Thymus (tissue), 11 donors: ENCODE data around the gene FITM2. TPM values are rescaled to one million over a fixed set of nuclear protein-coding genes. Genes with fewer than 3 reads are reported as not detected.
"Not testable (repeated sequence)": the region's sequence is repeated elsewhere in the genome, so short reads cannot be mapped to it uniquely, and the experiment has no call there.

Experiments
- DNase-seq, 9 donors: peaks; one replicate each; pipeline ENCODE4 v3.0.0-alpha.2; 2013; ENCODE audit warnings: low spot score in 9 of 9, low read depth in 6 of 9, missing footprints in 1 of 9
- H3K27ac ChIP-seq, 2 donors: one replicate each; pipeline ENCODE4 v1.5.1; 2013; ENCODE audit warnings: control low read depth in 1 of 2, low read depth in 1 of 2, low read length in 1 of 2, mild to moderate bottlenecking in 1 of 2, moderate library complexity in 1 of 2
- H3K27me3 ChIP-seq, 2 donors: one replicate each; pipeline ENCODE4 v1.5.1; 2013; ENCODE audit warnings: low read length in 1 of 2; ENCODE audit not compliant: control insufficient read depth in 2 of 2, insufficient read depth in 1 of 2
- H3K36me3 ChIP-seq, 2 donors: one replicate each; pipeline ENCODE4 v1.5.1; 2013; ENCODE audit warnings: low read length in 1 of 2, mild to moderate bottlenecking in 1 of 2, moderate library complexity in 1 of 2; ENCODE audit not compliant: control insufficient read depth in 2 of 2, insufficient read depth in 2 of 2
- H3K4me1 ChIP-seq, 2 donors: one replicate each; pipeline ENCODE4 v1.5.1; 2013; ENCODE audit warnings: low read length in 2 of 2; ENCODE audit not compliant: control insufficient read depth in 2 of 2, insufficient read depth in 2 of 2
- H3K4me3 ChIP-seq, 2 donors: one replicate each; pipeline ENCODE4 v1.5.1; 2013; ENCODE audit warnings: low read length in 2 of 2, control low read depth in 1 of 2, mild to moderate bottlenecking in 1 of 2
- H3K9me3 ChIP-seq, 2 donors: one replicate each; pipeline ENCODE4 v1.5.1; 2013; ENCODE audit warnings: low read length in 1 of 2, mild to moderate bottlenecking in 1 of 2; ENCODE audit not compliant: control insufficient read depth in 2 of 2, insufficient read depth in 1 of 2
- WGBS: extraction: QIAGEN DNeasy Blood & Tissue Kit; methylation state at CpG from one replicate; pipeline ENCODE4 v1.1.7; 2013; 5-methylcytosine and 5-hydroxymethylcytosine counted together
- polyA plus RNA-seq: library from polyadenylated mRNA; stranded (reverse); fragments of 200-250 nt; gene quantifications from one replicate; pipeline ENCODE4 v1.2.3, GENCODE V29; 2013
- total RNA-seq: library from RNA; stranded (reverse); fragments of 120-200 nt; gene quantifications from one replicate; pipeline ENCODE4 v1.2.4, GENCODE V29; 2013
- donor health status: healthy.

Gene FITM2
- total and polyA plus RNA-seq, 2 donors, result 1.7 to 2.6 TPM

- H3K4me1 ChIP-seq, H3K9me3 ChIP-seq, H3K27ac ChIP-seq, H3K4me3 ChIP-seq, H3K36me3 ChIP-seq, H3K27me3 ChIP-seq, DNase-seq: not testable (repeated sequence)
- 98% methylated on average over 42 of the region's 42 CpGs for WGBS
These were observed 11.9 kb downstream of the FITM2 start for GRCh38 chr20:44299011-44299535.

GRCh38 chr20:44297721-44298120 is 13.3 kb downstream of the FITM2 start:
- Histone ChIP-seq H3K4me3 (no peak overlapping the region), H3K36me3 (no peaks in the 10 kb centered on the region), H3K4me1 (no peaks in the 10 kb centered on the region), H3K27me3 (no peaks in the 10 kb centered on the region), H3K27ac (no peak overlapping the region), H3K9me3 (no peaks in the 10 kb centered on the region)
- 96% methylated on average over 4 of the region's 4 CpGs for WGBS
- DNase-seq, result no peak

GRCh38 chr20:44296011-44296410 is 15.0 kb downstream of the FITM2 start:
- Histone ChIP-seq H3K4me1 (no peaks in the 10 kb centered on the region), H3K9me3 (no peaks in the 10 kb centered on the region), H3K4me3 (no peak overlapping the region), H3K27ac (no peak overlapping the region), H3K36me3 (no peaks in the 10 kb centered on the region), H3K27me3 (no peaks in the 10 kb centered on the region)
- 84% methylated on average over 7 of the region's 7 CpGs for WGBS
- no peak for DNase-seq

- Histone ChIP-seq H3K4me1 (no peaks in the 10 kb centered on the region), H3K27me3 (no peaks in the 10 kb centered on the region), H3K9me3 (no peaks in the 10 kb centered on the region), H3K4me3 (no peak overlapping the region), H3K36me3 (no peaks in the 10 kb centered on the region), H3K27ac (no peak overlapping the region)
- WGBS, result 96% methylated on average over 7 of the region's 7 CpGs
- DNase-seq, result no peak
These were observed 19.2 kb downstream of the FITM2 start for GRCh38 chr20:44291754-44292153.

DNA sequence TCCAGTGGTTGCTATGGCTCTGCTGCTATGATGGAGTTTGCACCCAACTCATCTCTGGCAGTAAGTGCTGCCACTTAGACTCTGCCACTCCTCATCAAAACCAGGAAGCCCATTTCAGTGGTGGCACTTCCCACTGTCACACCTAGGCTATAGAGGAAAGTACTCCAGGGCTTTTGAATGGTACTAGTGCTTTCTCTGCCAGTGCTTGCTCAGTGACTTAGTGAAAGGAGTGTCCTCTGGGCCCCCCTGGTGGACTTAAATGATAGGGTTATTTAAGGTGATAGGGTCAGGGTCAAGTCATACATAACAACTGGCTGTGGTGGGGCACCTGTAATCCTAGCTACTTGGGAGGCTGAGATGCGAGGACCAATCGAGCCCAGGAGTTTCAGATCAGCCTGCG is 22.8 kb downstream of the FITM2 start:
- Histone ChIP-seq H3K4me1 (no peaks in the 10 kb centered on the region), H3K36me3 (no peaks in the 10 kb centered on the region), H3K27ac (no peak overlapping the region), H3K4me3 (no peak overlapping the region), H3K9me3 (no peaks in the 10 kb centered on the region), H3K27me3 (no peaks in the 10 kb centered on the region)
- DNase-seq, result no peak
- WGBS, result 99% methylated on average over 3 of the region's 3 CpGs

- no peak for DNase-seq
- 84% methylated on average over 5 of the region's 5 CpGs for WGBS
- H3K4me1 ChIP-seq, result no peaks in the 10 kb centered on the region
These were observed 23.5 kb downstream of the FITM2 start for GRCh38 chr20:44287272-44288097.

GRCh38 chr20:44284032-44284431 is 27.0 kb downstream of the FITM2 start:
- Histone ChIP-seq H3K36me3 (no peaks in the 10 kb centered on the region), H3K4me3 (no peak overlapping the region), H3K4me1 (no peaks in the 10 kb centered on the region), H3K9me3 (no peaks in the 10 kb centered on the region), H3K27me3 (no peaks in the 10 kb centered on the region), H3K27ac (no peak overlapping the region)
- no peak for DNase-seq
- 91% methylated on average over 1 of the region's 1 CpG for WGBS

More at GRCh38 chr20:44287272-44288097, 23.5 kb downstream of the FITM2 start:
- Histone ChIP-seq H3K27me3 (no peaks in the 10 kb centered on the region), H3K9me3 (no peaks in the 10 kb centered on the region), H3K36me3 (no peaks in the 10 kb centered on the region), H3K27ac (no peak overlapping the region), H3K4me3 (no peak overlapping the region)

GRCh38 chr20:44282192-44282591 is 28.8 kb downstream of the FITM2 start:
- Histone ChIP-seq H3K27ac (no peak overlapping the region), H3K4me3 (no peak overlapping the region), H3K9me3 (no peaks in the 10 kb centered on the region), H3K36me3 (no peaks in the 10 kb centered on the region), H3K27me3 (no peaks in the 10 kb centered on the region), H3K4me1 (no peaks in the 10 kb centered on the region)
- WGBS, result 85% methylated on average over 3 of the region's 3 CpGs
- no peak for DNase-seq

- WGBS, result 98% methylated on average over 2 of the region's 2 CpGs
- Histone ChIP-seq H3K27me3 (no peaks in the 10 kb centered on the region), H3K9me3 (no peaks in the 10 kb centered on the region), H3K4me1 (no peaks in the 10 kb centered on the region), H3K36me3 (no peaks in the 10 kb centered on the region), H3K4me3 (no peak overlapping the region), H3K27ac (no peak overlapping the region)
- DNase-seq, result no peak
These were observed 30.6 kb downstream of the FITM2 start for GRCh38 chr20:44280387-44280786.
